Measurements from ENCODE around the gene AHNAK2.

Gene AHNAK2

DNA sequence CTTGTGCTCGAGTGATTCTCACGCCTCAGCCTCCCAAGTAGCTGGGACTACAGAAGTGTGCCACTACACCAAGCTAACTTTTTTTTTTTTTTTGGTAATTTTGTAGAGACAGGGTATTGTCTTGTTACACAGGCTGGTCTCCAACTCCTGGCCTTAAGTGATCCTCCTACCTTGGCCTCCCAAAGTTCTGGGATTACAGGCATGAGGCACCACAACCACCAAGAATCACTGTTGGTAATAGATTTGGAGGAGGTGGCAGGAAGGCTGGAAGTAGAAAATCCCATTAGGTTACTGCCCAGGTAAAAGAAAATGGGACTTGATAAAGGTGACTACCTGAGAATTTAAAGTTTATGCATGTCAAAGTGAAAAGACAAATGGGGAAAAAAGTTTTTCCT is 44.1 kb upstream of the AHNAK2 start:
- TF ChIP-seq, protein P1, sequence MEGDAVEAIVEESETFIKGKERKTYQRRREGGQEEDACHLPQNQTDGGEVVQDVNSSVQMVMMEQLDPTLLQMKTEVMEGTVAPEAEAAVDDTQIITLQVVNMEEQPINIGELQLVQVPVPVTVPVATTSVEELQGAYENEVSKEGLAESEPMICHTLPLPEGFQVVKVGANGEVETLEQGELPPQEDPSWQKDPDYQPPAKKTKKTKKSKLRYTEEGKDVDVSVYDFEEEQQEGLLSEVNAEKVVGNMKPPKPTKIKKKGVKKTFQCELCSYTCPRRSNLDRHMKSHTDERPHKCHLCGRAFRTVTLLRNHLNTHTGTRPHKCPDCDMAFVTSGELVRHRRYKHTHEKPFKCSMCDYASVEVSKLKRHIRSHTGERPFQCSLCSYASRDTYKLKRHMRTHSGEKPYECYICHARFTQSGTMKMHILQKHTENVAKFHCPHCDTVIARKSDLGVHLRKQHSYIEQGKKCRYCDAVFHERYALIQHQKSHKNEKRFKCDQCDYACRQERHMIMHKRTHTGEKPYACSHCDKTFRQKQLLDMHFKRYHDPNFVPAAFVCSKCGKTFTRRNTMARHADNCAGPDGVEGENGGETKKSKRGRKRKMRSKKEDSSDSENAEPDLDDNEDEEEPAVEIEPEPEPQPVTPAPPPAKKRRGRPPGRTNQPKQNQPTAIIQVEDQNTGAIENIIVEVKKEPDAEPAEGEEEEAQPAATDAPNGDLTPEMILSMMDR (conservative IDR thresholded peaks at IDR 0.05): no peak
- H3K27ac ChIP-seq: peak overlapping the region; percentile 92

DNA sequence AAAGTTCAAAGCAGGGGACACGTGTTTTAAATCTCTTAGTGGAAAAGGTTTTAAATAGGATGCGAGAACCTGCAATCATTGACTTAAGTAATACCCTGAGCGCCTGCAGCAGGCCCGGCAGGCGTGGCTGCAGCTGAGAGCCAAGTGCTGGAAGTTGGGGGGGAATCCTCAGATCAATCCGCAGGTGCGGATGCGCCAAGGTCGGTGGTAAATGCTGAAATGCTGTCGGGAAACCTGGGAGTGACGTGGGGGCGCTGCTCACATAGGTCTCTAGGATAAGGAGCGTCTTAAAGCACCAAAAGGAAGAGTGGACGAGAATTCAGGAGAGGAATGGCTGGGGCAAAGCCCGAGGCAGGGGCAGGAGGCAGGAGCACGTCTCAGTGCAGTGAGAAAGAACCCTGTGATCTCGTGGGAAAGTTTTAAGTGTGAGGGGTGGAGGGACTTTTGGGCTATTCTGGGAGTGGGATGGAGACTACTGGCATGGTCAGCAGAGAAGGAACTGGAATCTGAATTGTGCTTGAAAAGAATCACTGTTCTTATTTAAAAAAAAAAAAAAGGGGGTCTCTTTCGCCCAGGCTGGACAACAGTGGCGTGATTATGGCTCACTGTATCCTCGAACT is 43.6 kb upstream of the AHNAK2 start:
- TF ChIP-seq, protein P1 (conservative IDR thresholded peaks at IDR 0.05): peak; percentile 46
- H3K27ac ChIP-seq: peak overlapping the region; percentile 92

DNA sequence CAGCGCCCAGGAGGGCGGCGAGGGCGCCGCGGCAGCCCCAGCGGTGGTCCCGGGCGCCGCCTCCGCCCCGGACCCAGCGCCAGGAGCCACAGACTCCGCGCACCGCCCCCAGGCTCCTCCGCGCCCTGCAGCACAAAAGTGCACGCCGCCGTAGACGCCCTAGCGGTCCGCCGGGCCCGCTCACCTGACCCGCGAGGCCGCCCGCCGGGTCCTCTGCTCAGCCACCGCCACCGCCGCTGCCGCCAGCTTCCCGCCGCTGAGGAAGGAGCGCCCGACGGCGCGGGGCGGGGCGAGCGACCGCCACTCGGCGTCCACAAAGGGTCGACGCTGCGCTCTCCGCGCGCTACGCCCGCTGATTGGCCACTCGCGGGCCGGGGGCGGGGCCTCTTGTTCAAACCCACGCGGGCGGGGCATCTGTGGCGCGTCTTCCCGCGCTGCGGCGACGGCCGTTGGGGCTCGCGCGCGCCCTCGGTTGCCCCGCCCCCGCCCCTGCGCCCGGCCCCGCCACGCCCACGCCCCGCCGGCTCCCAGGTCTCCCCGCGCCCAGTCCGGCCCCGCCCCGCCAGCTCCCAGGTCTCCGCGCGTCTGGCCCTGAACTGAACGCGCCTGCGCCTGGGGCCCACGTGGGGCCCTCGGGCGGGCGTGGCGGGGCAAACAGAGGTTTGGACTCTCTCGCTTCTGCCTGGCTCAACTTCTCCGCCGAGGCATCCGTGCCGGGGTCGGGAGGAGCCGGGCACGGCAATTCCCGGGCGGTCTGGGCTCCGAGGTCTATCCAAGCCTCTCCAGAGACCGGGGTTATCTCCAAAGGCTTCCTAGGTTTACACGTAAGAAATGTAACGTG is 42.9 kb upstream of the AHNAK2 start, which contains the start of gene CDCA4:
TSS of gene CDCA4 (minus strand) at position 269 of the 841 bp plus-strand sequence. CDS start 9,154 bp downstream, outside the sequence.
- peak within 1 kb of the TSS; percentile 92 for H3K27ac ChIP-seq
- TF ChIP-seq, protein P1 (conservative IDR thresholded peaks at IDR 0.05): peak; percentile 19; the same call in 1 of the 2 replicates

DNA sequence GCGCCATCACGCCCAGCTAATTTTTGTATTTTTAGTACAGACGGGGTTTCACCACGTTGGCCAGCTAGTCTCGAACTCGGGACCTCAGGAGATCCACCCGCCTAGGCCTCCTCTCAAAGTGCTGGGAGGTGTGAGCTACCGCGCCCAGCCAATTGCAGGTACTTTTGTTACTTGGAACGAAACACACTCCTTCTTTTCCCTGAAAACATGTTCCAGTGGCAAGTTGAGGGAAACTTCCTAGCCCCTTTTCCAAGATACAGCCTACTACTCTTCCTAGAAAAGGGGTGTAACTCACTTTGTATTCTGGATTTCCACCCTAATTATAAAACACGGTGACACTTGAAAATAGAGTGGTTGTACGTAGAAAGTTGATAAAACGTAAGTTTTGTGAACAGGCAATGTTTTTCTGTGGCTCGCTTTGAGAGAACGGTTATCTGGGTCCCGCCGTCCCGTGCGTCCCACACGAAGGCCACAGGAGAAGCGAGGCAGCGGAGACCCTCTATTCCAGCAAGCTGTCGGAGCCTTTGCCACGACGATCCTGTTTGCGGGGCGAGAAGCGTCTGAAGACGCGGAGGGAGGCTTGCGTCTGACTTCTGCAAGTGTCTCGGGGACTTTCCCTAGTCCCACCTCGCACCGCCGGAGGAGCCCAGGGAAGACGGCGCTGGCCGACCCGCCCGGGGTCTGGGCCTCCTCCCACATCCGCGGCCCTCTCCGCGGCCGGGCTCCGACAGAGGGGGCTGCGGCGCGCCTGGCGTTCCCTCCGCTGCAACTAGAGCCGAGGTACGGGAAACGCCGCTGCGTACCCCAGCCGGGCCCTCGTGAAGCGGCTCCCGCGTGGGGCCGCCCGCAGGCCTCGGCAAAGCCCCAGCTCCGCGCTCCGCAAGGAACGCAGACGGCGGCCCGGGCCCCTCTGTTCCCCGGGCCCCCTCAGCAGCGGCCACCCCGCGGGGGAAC is 42.0 kb upstream of the AHNAK2 start:
- peak overlapping the region; percentile 92 for H3K27ac ChIP-seq
- TF ChIP-seq, protein P1 (conservative IDR thresholded peaks at IDR 0.05): no peak

DNA sequence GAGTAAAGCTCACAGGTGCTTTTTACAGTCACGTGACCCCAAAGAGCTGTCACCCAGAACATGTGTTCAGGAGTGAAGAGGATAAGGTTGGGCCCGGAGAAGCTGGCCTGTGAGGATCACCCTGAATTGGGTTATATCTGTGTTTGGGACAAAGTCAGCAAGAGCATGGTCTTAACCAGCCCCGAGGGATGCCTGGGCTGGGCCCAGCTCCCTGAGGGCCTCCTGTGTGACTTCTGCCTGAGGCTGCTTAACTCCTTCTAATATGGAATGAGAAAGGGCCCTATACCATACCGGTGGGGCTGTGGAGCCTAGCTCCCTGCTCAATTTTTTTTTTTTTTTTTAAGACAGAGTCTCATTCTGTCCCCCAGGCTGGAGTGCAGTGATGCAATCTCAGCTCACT is 40.2 kb upstream of the AHNAK2 start:
- peak overlapping the region; percentile 92; the same call in 1 of the 2 replicates for H3K27ac ChIP-seq
- TF ChIP-seq, protein P1 (conservative IDR thresholded peaks at IDR 0.05): no peak

DNA sequence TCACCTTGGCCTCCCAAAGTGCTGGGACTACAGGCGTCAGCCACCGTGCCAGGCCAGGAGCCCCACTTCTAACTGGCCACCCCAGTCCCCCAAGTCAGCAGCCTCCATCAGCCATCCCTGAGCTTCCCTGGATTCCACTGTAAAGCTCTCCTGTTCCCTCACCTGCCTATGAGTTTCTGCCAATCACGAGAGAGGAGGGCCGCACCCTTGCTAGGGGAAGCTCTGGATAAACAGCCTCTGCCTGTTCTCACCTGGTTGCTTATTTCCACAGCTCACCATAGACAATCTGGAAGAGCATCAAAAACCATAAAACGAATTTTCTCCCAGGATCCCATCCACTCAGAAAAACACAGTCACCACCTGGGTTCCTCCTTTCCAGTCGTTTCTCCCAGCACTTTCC is 37.7 kb upstream of the AHNAK2 start:
- H3K27ac ChIP-seq: peak overlapping the region; percentile 41
- TF ChIP-seq, protein P1 (conservative IDR thresholded peaks at IDR 0.05): no peak

Measured in VCaP (cell line).